Duodenal mucosa (tissue), 2 donors: ENCODE results near the gene CTNNA2.
"Not testable (repeated sequence)": the region's sequence is repeated elsewhere in the genome, so short reads cannot be mapped to it uniquely, and the experiment has no call there.

ENCODE experiments used
- H3K27ac ChIP-seq: one replicate; pipeline ENCODE4 v1.7.0; 2013; ENCODE audit warnings: low read depth, low read length
- H3K27me3 ChIP-seq, 2 donors: one replicate each; pipeline ENCODE4 v1.7.0; 2013; ENCODE audit warnings: low read length in 2 of 2, control low read depth in 1 of 2; ENCODE audit not compliant: insufficient read depth in 2 of 2, control insufficient read depth in 1 of 2
- H3K36me3 ChIP-seq, 2 donors: one replicate each; pipeline ENCODE4 v1.7.0; 2013; ENCODE audit warnings: low read length in 2 of 2, control low read depth in 1 of 2; ENCODE audit not compliant: insufficient read depth in 2 of 2, control insufficient read depth in 1 of 2
- H3K4me1 ChIP-seq, 2 donors: one replicate each; pipeline ENCODE4 v1.7.0; 2013; ENCODE audit warnings: low read length in 2 of 2, control low read depth in 1 of 2; ENCODE audit not compliant: insufficient read depth in 2 of 2, control insufficient read depth in 1 of 2
- H3K4me3 ChIP-seq, 2 donors: one replicate each; pipeline ENCODE4 v1.7.0; 2013; ENCODE audit warnings: low read length in 2 of 2, low read depth in 1 of 2
- H3K9ac ChIP-seq, 2 donors: one replicate each; pipeline ENCODE4 v1.7.0; 2013; ENCODE audit warnings: low read length in 2 of 2, low read depth in 1 of 2
- H3K9me3 ChIP-seq, 2 donors: one replicate each; pipeline ENCODE4 v1.7.0; 2013; ENCODE audit warnings: low read length in 2 of 2, control low read depth in 1 of 2; ENCODE audit not compliant: control insufficient read depth in 1 of 2

CTNNA2 gene

GRCh38 chr2:80128080-80128479, 615.2 kb downstream of the CTNNA2 start:
- H3K27me3 ChIP-seq: no peaks in the 10 kb centered on the region
- H3K36me3 ChIP-seq: no peaks in the 10 kb centered on the region
- H3K9me3 ChIP-seq: no peaks in the 10 kb centered on the region
- no peak overlapping the region for H3K9ac ChIP-seq
- H3K4me3 ChIP-seq: no peak overlapping the region
- H3K4me1 ChIP-seq: peaks cover 9 to 11% of the 10 kb centered on the region in 2 donors
- H3K27ac ChIP-seq: no peak overlapping the region

DNA sequence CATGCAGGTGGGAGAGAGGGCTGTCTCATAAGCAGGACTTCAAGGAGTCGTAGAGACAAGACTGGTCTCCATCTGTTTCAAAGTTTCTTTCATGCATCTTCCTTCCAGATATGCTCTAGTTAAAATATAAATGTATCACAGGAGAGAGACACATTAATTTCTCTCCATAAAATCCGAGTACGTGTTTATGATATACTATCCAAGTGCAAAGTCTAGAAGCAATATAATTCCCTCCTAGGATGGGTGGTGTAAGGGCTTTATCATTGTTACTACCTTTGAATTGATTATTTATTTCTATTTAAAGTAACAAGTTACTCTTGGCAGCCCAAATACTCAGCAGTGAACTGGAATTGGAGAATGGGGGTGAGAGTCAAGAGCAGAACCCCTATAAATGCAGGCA, 619.4 kb downstream of the CTNNA2 start:
- Histone ChIP-seq H3K27ac (no peak overlapping the region), H3K9me3 (no peaks in the 10 kb centered on the region), H3K4me3 (peak overlapping the region in 1 of 2 donors; percentile 37), H3K9ac (no peak overlapping the region), H3K4me1 (peaks cover 11 to 15% of the 10 kb centered on the region in 2 donors), H3K27me3 (no peaks in the 10 kb centered on the region), H3K36me3 (no peaks in the 10 kb centered on the region)

GRCh38 chr2:80135001-80135400, 622.1 kb downstream of the CTNNA2 start:
- H3K4me1 ChIP-seq: peaks cover 11 to 26% of the 10 kb centered on the region in 2 donors
- H3K27ac ChIP-seq: no peak overlapping the region
- no peaks in the 10 kb centered on the region for H3K27me3 ChIP-seq
- H3K9ac ChIP-seq: no peak overlapping the region
- no peak overlapping the region for H3K4me3 ChIP-seq
- H3K36me3 ChIP-seq: no peaks in the 10 kb centered on the region
- H3K9me3 ChIP-seq: no peaks in the 10 kb centered on the region

GRCh38 chr2:80136338-80136737, 623.5 kb downstream of the CTNNA2 start:
- Histone ChIP-seq H3K9me3 (no peaks in the 10 kb centered on the region), H3K4me1 (peaks cover 11 to 26% of the 10 kb centered on the region in 2 donors), H3K4me3 (no peak overlapping the region), H3K36me3 (no peaks in the 10 kb centered on the region), H3K27ac (no peak overlapping the region), H3K27me3 (no peaks in the 10 kb centered on the region), H3K9ac (no peak overlapping the region)

DNA sequence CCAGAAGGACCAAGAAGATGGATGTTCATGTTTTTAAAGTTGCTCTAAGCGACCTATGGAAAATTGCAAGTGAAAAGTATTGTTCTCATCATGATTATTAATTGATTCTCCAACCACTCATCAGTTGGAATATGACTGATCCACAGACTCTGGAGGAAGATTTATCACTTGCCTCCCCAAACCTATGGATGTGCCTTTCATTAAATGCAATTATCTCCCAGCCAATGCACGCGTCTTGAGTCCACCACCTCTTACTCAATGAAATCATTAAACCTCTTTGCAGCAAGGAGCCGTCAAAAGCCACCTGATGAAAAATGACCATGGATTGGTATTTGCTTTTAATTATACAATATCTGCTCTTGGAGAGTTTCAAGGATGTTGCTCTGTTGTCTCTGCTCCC, 626.1 kb downstream of the CTNNA2 start:
- Histone ChIP-seq H3K9me3 (no peaks in the 10 kb centered on the region), H3K4me3 (no peak overlapping the region), H3K27me3 (no peaks in the 10 kb centered on the region), H3K36me3 (no peaks in the 10 kb centered on the region), H3K9ac (no peak overlapping the region), H3K27ac (no peak overlapping the region), H3K4me1 (peaks cover 0 to 11% of the 10 kb centered on the region in 2 donors)

DNA sequence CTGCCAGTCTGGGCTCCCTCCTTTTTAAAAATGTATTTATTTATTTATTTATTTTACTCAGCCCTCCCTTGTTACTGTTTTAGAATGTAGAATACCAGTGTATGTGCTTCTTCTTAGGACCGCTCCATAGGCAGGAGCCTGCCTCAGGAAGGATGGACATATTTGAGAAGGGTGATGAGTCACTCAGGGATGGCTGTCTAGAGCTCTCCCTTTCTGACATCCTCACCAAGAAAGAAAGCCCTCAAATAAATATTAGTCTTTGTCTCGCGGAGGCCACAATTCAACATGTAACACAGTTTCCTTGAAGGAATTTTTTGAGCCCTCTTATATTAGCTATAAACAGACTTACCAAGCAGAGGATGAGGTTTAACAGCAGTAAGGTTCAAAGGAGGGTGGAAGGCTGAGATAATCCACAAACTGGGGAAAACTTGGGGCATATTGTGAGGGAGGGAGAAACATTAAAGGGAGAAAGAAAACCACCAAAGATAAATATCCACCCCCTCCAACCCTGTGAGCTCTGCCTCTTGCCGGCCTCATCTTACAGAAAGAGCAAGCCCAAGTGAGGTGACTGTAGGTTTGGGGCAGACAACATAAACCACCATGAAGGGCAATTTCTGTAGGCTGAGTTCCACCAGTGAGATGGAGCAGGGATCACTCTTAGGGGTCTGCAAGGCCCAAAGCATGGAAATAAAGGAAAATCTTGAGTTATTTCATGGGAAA, 628.3 kb downstream of the CTNNA2 start:
- Histone ChIP-seq H3K4me3 (no peak overlapping the region), H3K36me3 (no peaks in the 10 kb centered on the region), H3K9me3 (no peaks in the 10 kb centered on the region), H3K4me1 (peaks cover 0 to 16% of the 10 kb centered on the region in 2 donors), H3K27ac (no peak overlapping the region), H3K27me3 (no peaks in the 10 kb centered on the region), H3K9ac (no peak overlapping the region)

GRCh38 chr2:80145499-80145898, 632.6 kb downstream of the CTNNA2 start:
- Histone ChIP-seq H3K27me3 (no peaks in the 10 kb centered on the region), H3K9ac (no peak overlapping the region), H3K4me1 (peaks cover 0 to 5% of the 10 kb centered on the region in 2 donors), H3K9me3 (no peaks in the 10 kb centered on the region), H3K36me3 (no peaks in the 10 kb centered on the region), H3K4me3 (no peak overlapping the region), H3K27ac (no peak overlapping the region)

DNA sequence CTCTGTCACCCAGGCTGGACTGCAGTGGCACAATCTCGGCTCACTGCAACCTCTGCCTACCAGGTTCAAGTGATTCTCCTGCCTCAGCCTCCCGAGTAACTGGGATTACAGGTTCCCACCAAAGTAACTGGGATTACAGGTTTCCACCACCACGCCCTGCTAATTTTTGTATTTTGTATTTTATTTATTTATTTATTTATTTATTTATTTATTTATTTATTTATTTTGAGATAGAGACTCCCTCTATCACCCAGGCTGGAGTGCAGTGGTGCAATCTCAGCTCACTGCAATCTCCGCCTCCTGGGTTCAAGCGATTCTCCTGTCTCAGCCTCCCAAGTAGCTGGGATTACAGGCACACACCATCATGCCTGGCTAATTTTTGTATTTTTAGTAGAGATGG, 633.9 kb downstream of the CTNNA2 start:
- not testable (repeated sequence) for H3K4me3 ChIP-seq, H3K9ac ChIP-seq, H3K27ac ChIP-seq, H3K36me3 ChIP-seq, H3K4me1 ChIP-seq, H3K27me3 ChIP-seq, H3K9me3 ChIP-seq

GRCh38 chr2:80147690-80148089, 634.8 kb downstream of the CTNNA2 start:
- H3K4me1 ChIP-seq: peaks cover 0 to 5% of the 10 kb centered on the region in 2 donors

DNA sequence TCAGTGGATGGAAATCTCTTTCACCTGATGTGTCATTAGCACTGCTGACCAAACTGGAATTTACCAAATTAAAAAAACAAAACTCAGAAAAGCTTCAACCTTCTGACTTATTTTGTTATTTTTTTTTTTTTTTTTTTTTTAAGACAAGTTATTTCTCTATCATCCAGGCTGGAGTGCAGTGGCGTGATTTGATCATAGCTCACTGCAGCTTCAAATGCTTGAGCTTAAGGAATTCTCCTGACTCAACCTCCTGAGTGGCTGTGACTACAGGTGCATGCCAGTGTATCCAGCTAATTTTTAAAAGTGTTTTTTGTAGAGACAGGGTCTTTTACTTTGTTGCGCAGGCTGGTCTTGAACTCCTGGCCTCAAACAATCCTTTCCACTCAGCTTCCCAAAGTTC, 636.1 kb downstream of the CTNNA2 start:
- H3K9me3 ChIP-seq: no peaks in the 10 kb centered on the region
- no peaks in the 10 kb centered on the region for H3K36me3 ChIP-seq
- no peak overlapping the region for H3K9ac ChIP-seq
- peaks cover 0 to 5% of the 10 kb centered on the region in 2 donors for H3K4me1 ChIP-seq
- no peaks in the 10 kb centered on the region for H3K27me3 ChIP-seq
- H3K27ac ChIP-seq: no peak overlapping the region
- no peak overlapping the region for H3K4me3 ChIP-seq

More at GRCh38 chr2:80147690-80148089, 634.8 kb downstream of the CTNNA2 start:
- H3K27me3 ChIP-seq: no peaks in the 10 kb centered on the region
- no peaks in the 10 kb centered on the region for H3K36me3 ChIP-seq
- H3K27ac ChIP-seq: no peak overlapping the region
- H3K4me3 ChIP-seq: no peak overlapping the region
- H3K9ac ChIP-seq: no peak overlapping the region
- H3K9me3 ChIP-seq: no peaks in the 10 kb centered on the region
